H9 (cell line): ENCODE data around the gene KIAA2012. TPM values are rescaled to one million over a fixed set of nuclear protein-coding genes. Genes with fewer than 3 reads are reported as not detected.

Experiments used
- DNase-seq: peaks from one replicate; pipeline ENCODE4 v3.0.0-alpha.2; 2017
- H2AFZ ChIP-seq: one replicate; pipeline ENCODE4 v1.6.1; 2013; ENCODE audit warnings: mild to moderate bottlenecking, low read length, control low read depth, moderate library complexity
- H2AK5ac ChIP-seq: 2 replicates; pipeline ENCODE4 v1.6.1; 2013; ENCODE audit warnings: low read length, control low read depth, mixed read lengths; ENCODE audit not compliant: insufficient read length
- H2BK120ac ChIP-seq: one replicate; pipeline ENCODE4 v1.6.1; 2013; ENCODE audit warnings: low read depth, mild to moderate bottlenecking, low read length, control low read depth, inconsistent platforms; ENCODE audit not compliant: poor library complexity, severe bottlenecking
- H2BK12ac ChIP-seq: 2 replicates; pipeline ENCODE4 v1.6.1; 2013; ENCODE audit warnings: low read length, control low read depth, mixed read lengths, low read depth; ENCODE audit not compliant: insufficient read length
- H2BK15ac ChIP-seq: 2 replicates; pipeline ENCODE4 v1.6.1; 2013; ENCODE audit warnings: low read depth, low read length, control low read depth
- H2BK20ac ChIP-seq: one replicate; pipeline ENCODE4 v1.6.1; 2013; ENCODE audit warnings: low read depth, mild to moderate bottlenecking, low read length, control low read depth, inconsistent platforms; ENCODE audit not compliant: poor library complexity, severe bottlenecking
- H2BK5ac ChIP-seq: 2 replicates; pipeline ENCODE4 v1.6.1; 2013; ENCODE audit warnings: low read length, control low read depth, mixed read lengths; ENCODE audit not compliant: insufficient read length
- H3K14ac ChIP-seq: 2 replicates; pipeline ENCODE4 v1.6.1; 2013; ENCODE audit warnings: low read length, control low read depth; ENCODE audit not compliant: insufficient read depth
- H3K18ac ChIP-seq: 2 replicates; pipeline ENCODE4 v1.6.1; 2013; ENCODE audit warnings: low read depth, mild to moderate bottlenecking, mixed read lengths, low read length, control low read depth; ENCODE audit not compliant: insufficient read length
- H3K23ac ChIP-seq: 2 replicates; pipeline ENCODE4 v1.6.1; 2013; ENCODE audit warnings: low read length, control low read depth, mixed read lengths, low read depth; ENCODE audit not compliant: insufficient read length
- H3K23me2 ChIP-seq: 2 replicates; pipeline ENCODE4 v1.6.1; 2013; ENCODE audit warnings: low read depth, mild to moderate bottlenecking, mixed read lengths, low read length, control low read depth; ENCODE audit not compliant: insufficient read length, poor library complexity, severe bottlenecking
- H3K27ac ChIP-seq: 2 replicates; pipeline ENCODE4 v1.5.1; 2013; ENCODE audit warnings: low read length, control low read depth, mixed read lengths, low read depth; ENCODE audit not compliant: insufficient read length
- H3K27me3 ChIP-seq: 2 replicates; pipeline ENCODE4 v1.6.1; 2013; ENCODE audit warnings: low read length, control low read depth, inconsistent platforms; ENCODE audit not compliant: insufficient read depth
- H3K4ac ChIP-seq: 2 replicates; pipeline ENCODE4 v1.6.1; 2013; ENCODE audit warnings: low read depth, mild to moderate bottlenecking, control low read depth, inconsistent platforms, low read length, moderate library complexity
- H3K4me1 ChIP-seq: 2 replicates; pipeline ENCODE4 v1.6.1; 2013; ENCODE audit warnings: low read length, control low read depth, inconsistent platforms; ENCODE audit not compliant: insufficient read depth
- H3K4me2 ChIP-seq: 2 replicates; pipeline ENCODE4 v1.6.1; 2013; ENCODE audit warnings: low read length, control low read depth, mixed read lengths; ENCODE audit not compliant: insufficient read length, insufficient read depth
- H3K56ac ChIP-seq: 2 replicates; pipeline ENCODE4 v1.6.1; 2013; ENCODE audit warnings: low read depth, mild to moderate bottlenecking, mixed read lengths, low read length, control low read depth; ENCODE audit not compliant: insufficient read length
- H3K79me1 ChIP-seq: 2 replicates; pipeline ENCODE4 v1.6.1; 2013; ENCODE audit warnings: low read depth, mild to moderate bottlenecking, moderate library complexity, low read length, control low read depth, inconsistent platforms; ENCODE audit not compliant: insufficient read depth, poor library complexity, severe bottlenecking
- H3K79me2 ChIP-seq: 2 replicates; pipeline ENCODE4 v1.6.1; 2013; ENCODE audit warnings: low read length, control low read depth, inconsistent platforms; ENCODE audit not compliant: insufficient read depth
- H3K9ac ChIP-seq: 2 replicates; pipeline ENCODE4 v1.6.1; 2013; ENCODE audit warnings: low read length, control low read depth, mixed read lengths; ENCODE audit not compliant: insufficient read length; ENCODE audit errors: extremely low read depth
- H3K9me3 ChIP-seq: one replicate; pipeline ENCODE4 v1.6.1; 2013; ENCODE audit warnings: low read depth, low read length, inconsistent platforms; ENCODE audit not compliant: control insufficient read depth
- H3T11ph ChIP-seq: one replicate; pipeline ENCODE4 v1.6.1; 2013; ENCODE audit warnings: mild to moderate bottlenecking, low read length, control low read depth, inconsistent platforms
- H4K20me1 ChIP-seq: one replicate; pipeline ENCODE4 v1.6.1; 2013; ENCODE audit not compliant: control insufficient read depth, insufficient read length, insufficient read depth
- H4K5ac ChIP-seq: 2 replicates; pipeline ENCODE4 v1.6.1; 2013; ENCODE audit warnings: low read depth, mild to moderate bottlenecking, mixed read lengths, low read length, control low read depth; ENCODE audit not compliant: insufficient read length
- H4K8ac ChIP-seq: replicated peaks from 2 replicates; pipeline ENCODE4 v1.6.1; 2013; ENCODE audit warnings: low read length, control low read depth, mixed read lengths, low read depth; ENCODE audit not compliant: insufficient read length
- H4K91ac ChIP-seq: 2 replicates; pipeline ENCODE4 v1.6.1; 2013; ENCODE audit warnings: low read depth, mild to moderate bottlenecking, moderate library complexity, mixed read lengths, low read length, control low read depth; ENCODE audit not compliant: insufficient read length
- H3K27ac Mint-ChIP-seq, 3 experiments: 2 replicates in 2 of 3; 3 replicates in 1 of 3; pipeline ENCODE4 v1.8.0; 2020 to 2021; ENCODE audit warnings: mixed read lengths in 3 of 3, mild to moderate bottlenecking in 1 of 3, moderate library complexity in 1 of 3
- H3K27me3 Mint-ChIP-seq: 2 replicates; pipeline ENCODE4 v1.8.0; 2021; ENCODE audit warnings: low read depth, mild to moderate bottlenecking, moderate library complexity, mixed read lengths
- H3K36me3 Mint-ChIP-seq, 3 experiments: 2 replicates in 2 of 3; 3 replicates in 1 of 3; pipeline ENCODE4 v1.8.0; 2020 to 2021; ENCODE audit warnings: low read depth in 3 of 3, mixed read lengths in 3 of 3; ENCODE audit not compliant: insufficient read depth in 1 of 3
- H3K4me1 Mint-ChIP-seq, 2 experiments: 2 replicates each; pipeline ENCODE4 v1.8.0; 2020; ENCODE audit warnings: mixed read lengths in 2 of 2
- H3K4me3 Mint-ChIP-seq, 2 experiments: 2 replicates in 1 of 2; 3 replicates in 1 of 2; pipeline ENCODE4 v1.8.0; 2020 to 2021; ENCODE audit warnings: mild to moderate bottlenecking in 2 of 2, mixed read lengths in 2 of 2, moderate library complexity in 1 of 2
- H3K9me3 Mint-ChIP-seq, 2 experiments: 2 replicates in 1 of 2; 3 replicates in 1 of 2; pipeline ENCODE4 v1.8.0; 2020; ENCODE audit warnings: mild to moderate bottlenecking in 2 of 2, mixed read lengths in 2 of 2, moderate library complexity in 1 of 2
- CTCF ChIP-seq: fragments of 200-600 bp; sonication (generic); conservative IDR thresholded peaks from 3 replicates; pipeline ENCODE4 v1.8.0; 2021; ENCODE audit warnings: antibody characterized with exemption, mild to moderate bottlenecking
- WGBS: extraction: QIAGEN DNeasy Blood & Tissue Kit; methylation state at CpG from one replicate; pipeline ENCODE4 v1.1.7; 2013; ENCODE audit warnings: missing lambda C conversion rate, low lambda C conversion rate, mixed read lengths; ENCODE audit not compliant: insufficient read length; ENCODE audit errors: extremely low coverage; 5-methylcytosine and 5-hydroxymethylcytosine counted together
- total RNA-seq: library from RNA; stranded (reverse); gene quantifications from 2 replicates; pipeline ENCODE4 v1.2.1, GENCODE V29; 2021

The KIAA2012 gene
- total RNA-seq, 1 experiment from 2014 or later, result not detected

- 0 out of 7 replicates have a peak, but pooled peaks cover 0 to 2% (median 0%) of the 10 kb centered on the region in 3 experiments for H3K36me3 Mint-ChIP-seq
- WGBS, result no CpG with 5 or more reads among the region's 4 CpGs
- Histone ChIP-seq H2BK15ac (no peak overlapping the region), H3K4ac (no peak overlapping the region), H3K14ac (no peak overlapping the region), H3K79me1 (no peaks in the 10 kb centered on the region), H3K18ac (no peak overlapping the region), H2BK5ac (no peak overlapping the region), H3K79me2 (no peaks in the 10 kb centered on the region), H3K27me3 (no peaks in the 10 kb centered on the region), H4K5ac (no peak overlapping the region), H2BK12ac (no peak overlapping the region), H3K9me3 (no peaks in the 10 kb centered on the region), H4K20me1 (no peaks in the 10 kb centered on the region), H4K8ac (no peak overlapping the region), H2AFZ (no peak overlapping the region), H2AK5ac (no peak overlapping the region), H3K27ac (no peak overlapping the region), H3T11ph (no peak overlapping the region), H3K4me2 (no peak overlapping the region), H2BK120ac (no peak overlapping the region), H4K91ac (no peak overlapping the region), H3K9ac (no peak overlapping the region), H2BK20ac (no peak overlapping the region), H3K23ac (no peak overlapping the region), H3K56ac (no peak overlapping the region), H3K23me2 (no peaks in the 10 kb centered on the region), H3K4me1 (no peaks in the 10 kb centered on the region)
- TF ChIP-seq CTCF, result no peak
- H3K27ac Mint-ChIP-seq, result no peak overlapping the region; a peak in 1 of 7 replicates
- DNase-seq, result no peak
- peaks cover 2 to 3% of the 10 kb centered on the region in 2 experiments; a peak in 2 of 4 replicates for H3K4me1 Mint-ChIP-seq
- H3K4me3 Mint-ChIP-seq, result no peak overlapping the region
- peaks cover 10% of the 10 kb centered on the region for H3K27me3 Mint-ChIP-seq
- H3K9me3 Mint-ChIP-seq, result no peaks in the 10 kb centered on the region
Observed at GRCh38 chr2:202157211-202157990, 84.3 kb downstream of the KIAA2012 start.
